ENCODE measurements around the gene RDH13.

- TF ChIP-seq RFX5 (IDR thresholded peaks at IDR 0.05; ENCODE audit: borderline replicate concordance, low read depth, low read length) (no peak), RAD21 (IDR thresholded peaks at IDR 0.05 in 1 of 2, conservative IDR thresholded peaks at IDR 0.05 in 1 of 2; ENCODE audit: low read depth in 2 of 2, low read length in 2 of 2) (no peak), MAX (IDR thresholded peaks at IDR 0.05) (no peak), TEAD4 (IDR thresholded peaks at IDR 0.05; ENCODE audit: low read depth, low read length) (no peak), ZNF274 (IDR thresholded peaks at IDR 0.05; ENCODE audit: borderline replicate concordance, extremely low read depth, low read length) (no peak), CTCF (IDR thresholded peaks at IDR 0.05; ENCODE audit: control extremely low read depth in 1 of 3, insufficient read depth in 1 of 3, low read depth in 1 of 3, low read length in 3 of 3) (no peak), PHF8 (conservative IDR thresholded peaks at IDR 0.05; ENCODE audit: low read depth, low read length) (no peak), EZH2 (IDR thresholded peaks at IDR 0.05; ENCODE audit: low read depth, low read length, severe bottlenecking) (no peak), NRF1 (IDR thresholded peaks at IDR 0.05; ENCODE audit: low read depth, low read length) (no peak), HDAC6 (IDR thresholded peaks at IDR 0.05; ENCODE audit: low read depth, low read length) (no peak), SP1 (IDR thresholded peaks at IDR 0.05; ENCODE audit: low read depth, low read length) (no peak), POLR2AphosphoS5 (IDR thresholded peaks at IDR 0.05; ENCODE audit: low read depth, low read length) (no peak), CEBPB (IDR thresholded peaks at IDR 0.05; ENCODE audit: low read depth, low read length) (no peak)
Measured at GRCh38 chr19:55071913-55072312, 9.0 kb upstream of the RDH13 start.
